ENCODE data around the gene UBAC2.

GRCh38 chr13:99389520-99390304 lies 189.1 kb downstream of the UBAC2 start:
- TF ChIP-seq SP1 (IDR thresholded peaks at IDR 0.05) (no peak), NFRKB (IDR thresholded peaks at IDR 0.05) (no peak), TARDBP (IDR thresholded peaks at IDR 0.05) (no peak), ELF4 (IDR thresholded peaks at IDR 0.05) (no peak), ARNT (IDR thresholded peaks at IDR 0.05) (no peak), FOXA1 (IDR thresholded peaks at IDR 0.05) (no peak)
